ENCODE data around the gene ADRA1B.
A peak's percentile ranks its signal among the peaks of the same experiment; 100 is the strongest.

Gene ADRA1B

DNA sequence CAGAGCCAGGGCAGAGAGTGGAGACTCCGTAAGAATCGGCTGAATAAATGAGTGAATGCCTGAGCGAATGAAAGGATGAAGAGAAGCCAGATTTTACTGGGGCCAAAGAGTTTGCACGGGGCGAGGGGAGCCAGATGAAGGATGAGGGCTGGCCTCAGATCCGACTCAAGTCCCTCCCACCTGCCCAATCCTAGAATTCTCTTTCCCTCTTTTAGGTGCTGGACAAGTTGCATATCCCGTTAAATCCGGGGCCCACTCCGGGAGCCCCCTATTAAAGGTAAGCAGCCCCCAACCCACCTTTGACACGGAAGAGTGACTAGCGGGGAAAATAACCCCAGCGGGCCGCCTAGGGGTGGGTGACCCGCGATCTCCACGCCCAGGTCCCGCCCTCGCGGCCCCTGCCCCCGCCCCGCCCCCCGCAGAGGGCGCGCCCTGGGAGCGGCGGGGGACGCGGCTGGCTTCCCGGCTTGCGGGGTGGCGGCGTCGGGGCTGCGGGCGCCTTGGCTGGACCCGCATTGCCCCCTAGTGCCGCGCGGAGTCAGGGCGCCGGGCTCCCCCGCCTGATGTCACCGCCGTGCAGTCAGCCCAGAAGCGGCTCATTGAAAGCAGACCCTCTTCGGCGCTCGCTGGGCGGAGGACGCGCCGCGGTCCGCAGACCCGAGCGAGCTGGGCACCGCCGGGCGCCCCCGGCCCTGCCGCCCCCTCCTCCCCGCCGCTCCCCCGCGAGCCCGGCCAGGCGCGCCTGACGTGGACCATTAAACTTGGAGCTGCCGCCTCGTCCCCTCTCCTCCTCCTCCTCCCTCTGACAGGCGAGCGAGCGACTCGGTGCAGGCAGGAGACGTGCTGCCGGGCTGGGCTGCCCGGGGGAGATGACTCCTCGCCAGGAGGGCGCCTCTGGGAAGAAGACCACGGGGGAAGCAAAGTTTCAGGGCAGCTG is at the start of gene ADRA1B:
ADRA1B (plus strand) TSS at position 579 of the 937 bp plus-strand sequence. CDS start 424 bp downstream, outside the sequence.
- TF ChIP-seq, protein P1, sequence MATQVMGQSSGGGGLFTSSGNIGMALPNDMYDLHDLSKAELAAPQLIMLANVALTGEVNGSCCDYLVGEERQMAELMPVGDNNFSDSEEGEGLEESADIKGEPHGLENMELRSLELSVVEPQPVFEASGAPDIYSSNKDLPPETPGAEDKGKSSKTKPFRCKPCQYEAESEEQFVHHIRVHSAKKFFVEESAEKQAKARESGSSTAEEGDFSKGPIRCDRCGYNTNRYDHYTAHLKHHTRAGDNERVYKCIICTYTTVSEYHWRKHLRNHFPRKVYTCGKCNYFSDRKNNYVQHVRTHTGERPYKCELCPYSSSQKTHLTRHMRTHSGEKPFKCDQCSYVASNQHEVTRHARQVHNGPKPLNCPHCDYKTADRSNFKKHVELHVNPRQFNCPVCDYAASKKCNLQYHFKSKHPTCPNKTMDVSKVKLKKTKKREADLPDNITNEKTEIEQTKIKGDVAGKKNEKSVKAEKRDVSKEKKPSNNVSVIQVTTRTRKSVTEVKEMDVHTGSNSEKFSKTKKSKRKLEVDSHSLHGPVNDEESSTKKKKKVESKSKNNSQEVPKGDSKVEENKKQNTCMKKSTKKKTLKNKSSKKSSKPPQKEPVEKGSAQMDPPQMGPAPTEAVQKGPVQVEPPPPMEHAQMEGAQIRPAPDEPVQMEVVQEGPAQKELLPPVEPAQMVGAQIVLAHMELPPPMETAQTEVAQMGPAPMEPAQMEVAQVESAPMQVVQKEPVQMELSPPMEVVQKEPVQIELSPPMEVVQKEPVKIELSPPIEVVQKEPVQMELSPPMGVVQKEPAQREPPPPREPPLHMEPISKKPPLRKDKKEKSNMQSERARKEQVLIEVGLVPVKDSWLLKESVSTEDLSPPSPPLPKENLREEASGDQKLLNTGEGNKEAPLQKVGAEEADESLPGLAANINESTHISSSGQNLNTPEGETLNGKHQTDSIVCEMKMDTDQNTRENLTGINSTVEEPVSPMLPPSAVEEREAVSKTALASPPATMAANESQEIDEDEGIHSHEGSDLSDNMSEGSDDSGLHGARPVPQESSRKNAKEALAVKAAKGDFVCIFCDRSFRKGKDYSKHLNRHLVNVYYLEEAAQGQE (IDR thresholded peaks at IDR 0.05; ENCODE audit: low read depth) = no peak
- TF ChIP-seq FOXM1 (IDR thresholded peaks at IDR 0.05; ENCODE audit: borderline replicate concordance, low read depth) (no peak), TAF1 (IDR thresholded peaks at IDR 0.05; ENCODE audit: low read depth) (no peak), TEAD4 (IDR thresholded peaks at IDR 0.05) (no peak), CREB1 (IDR thresholded peaks at IDR 0.05; ENCODE audit: low read depth) (no peak), EP300 (IDR thresholded peaks at IDR 0.05; ENCODE audit: borderline replicate concordance) (no peak), EGR1 (IDR thresholded peaks at IDR 0.05) (no peak), NFIC (IDR thresholded peaks at IDR 0.05) (no peak), ZBTB7A (IDR thresholded peaks at IDR 0.05; ENCODE audit: low read depth) (peak; percentile 89; the same call in 1 of the 2 replicates), YY1 (IDR thresholded peaks at IDR 0.05; ENCODE audit: low read depth) (no peak), TCF12 (IDR thresholded peaks at IDR 0.05; ENCODE audit: low read depth) (no peak), RAD21 (IDR thresholded peaks at IDR 0.05; ENCODE audit: low read depth) (peak; percentile 72), CEBPB (IDR thresholded peaks at IDR 0.05) (no peak)
- TF ChIP-seq, protein P2, sequence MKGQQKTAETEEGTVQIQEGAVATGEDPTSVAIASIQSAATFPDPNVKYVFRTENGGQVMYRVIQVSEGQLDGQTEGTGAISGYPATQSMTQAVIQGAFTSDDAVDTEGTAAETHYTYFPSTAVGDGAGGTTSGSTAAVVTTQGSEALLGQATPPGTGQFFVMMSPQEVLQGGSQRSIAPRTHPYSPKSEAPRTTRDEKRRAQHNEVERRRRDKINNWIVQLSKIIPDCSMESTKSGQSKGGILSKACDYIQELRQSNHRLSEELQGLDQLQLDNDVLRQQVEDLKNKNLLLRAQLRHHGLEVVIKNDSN (IDR thresholded peaks at IDR 0.05) = no peak
- TF ChIP-seq, protein P3, sequence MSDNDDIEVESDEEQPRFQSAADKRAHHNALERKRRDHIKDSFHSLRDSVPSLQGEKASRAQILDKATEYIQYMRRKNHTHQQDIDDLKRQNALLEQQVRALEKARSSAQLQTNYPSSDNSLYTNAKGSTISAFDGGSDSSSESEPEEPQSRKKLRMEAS (IDR thresholded peaks at IDR 0.05) = 0 out of 2 replicates have a peak, but pooled peaks have one; percentile 2

DNA sequence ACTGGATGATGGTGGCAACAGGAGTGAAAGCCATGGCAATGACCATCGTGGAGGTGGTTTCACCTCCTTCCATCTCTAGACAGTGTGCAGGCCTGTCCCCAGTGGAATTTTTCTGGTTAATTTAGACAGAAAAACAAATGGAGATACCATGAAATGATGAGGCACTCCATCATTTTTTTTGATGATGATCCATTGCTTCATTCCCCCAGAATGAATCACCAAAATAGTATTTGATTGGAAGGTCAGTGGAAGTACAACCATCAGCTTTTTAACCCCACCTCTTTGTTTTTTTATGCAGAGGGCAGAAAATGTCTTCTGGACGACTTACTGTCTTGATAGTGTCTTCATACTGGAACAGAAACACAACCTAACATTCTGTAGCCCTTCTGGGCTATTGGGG is 42.6 kb upstream of the ADRA1B start:
- TF ChIP-seq, protein P2 (IDR thresholded peaks at IDR 0.05) = no peak
- TF ChIP-seq CREB1 (IDR thresholded peaks at IDR 0.05; ENCODE audit: low read depth) = no peak
- TF ChIP-seq EP300 (IDR thresholded peaks at IDR 0.05; ENCODE audit: borderline replicate concordance) = no peak
- TF ChIP-seq YY1 (IDR thresholded peaks at IDR 0.05; ENCODE audit: low read depth) = no peak
- TF ChIP-seq, protein P1 (IDR thresholded peaks at IDR 0.05; ENCODE audit: low read depth) = no peak

DNA sequence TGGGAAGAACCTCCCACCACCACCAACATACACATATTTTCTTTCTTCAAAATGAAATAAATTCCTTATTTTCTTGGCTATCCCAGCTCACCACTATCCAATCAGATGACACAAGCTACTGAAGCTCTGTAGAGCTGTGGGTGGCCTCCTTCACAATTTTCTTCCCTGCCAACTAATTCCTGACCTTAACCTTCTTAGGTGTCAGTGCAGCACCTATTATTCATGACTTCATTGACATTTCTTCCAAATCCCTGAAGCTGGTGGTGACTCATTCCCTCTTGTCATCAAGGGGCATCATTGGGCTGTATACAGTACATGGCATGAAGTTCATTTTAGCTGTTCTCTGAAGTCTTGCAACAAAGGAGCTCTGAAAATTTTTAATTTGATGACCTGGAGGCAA is 42.0 kb upstream of the ADRA1B start:
- TF ChIP-seq, protein P1 (IDR thresholded peaks at IDR 0.05; ENCODE audit: low read depth) = no peak
- no peak for TF ChIP-seq TAF1 (IDR thresholded peaks at IDR 0.05; ENCODE audit: low read depth)
- no peak for TF ChIP-seq TCF12 (IDR thresholded peaks at IDR 0.05; ENCODE audit: low read depth)

DNA sequence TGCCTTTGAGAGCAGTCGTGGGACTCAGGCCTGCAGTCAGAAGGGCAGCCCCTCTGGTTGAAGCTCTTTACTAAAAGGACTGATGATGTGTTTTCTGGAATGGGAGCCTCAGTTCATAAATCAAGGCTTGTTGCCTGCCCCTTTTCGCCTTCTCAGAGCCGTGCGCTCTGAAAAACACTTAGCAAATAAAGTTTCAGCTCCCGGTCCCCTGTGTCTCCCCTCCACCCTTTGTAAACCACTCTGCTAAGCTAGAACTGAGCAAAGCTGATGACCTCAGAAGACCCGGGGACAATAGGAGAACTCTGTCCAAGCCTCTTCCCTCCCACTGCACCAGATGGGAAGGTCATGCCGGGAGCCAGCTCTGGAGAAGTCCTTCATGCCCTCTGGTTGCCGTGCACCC is 39.3 kb upstream of the ADRA1B start:
- no peak for TF ChIP-seq NFIC (IDR thresholded peaks at IDR 0.05)
- no peak for TF ChIP-seq EGR1 (IDR thresholded peaks at IDR 0.05)
- no peak for TF ChIP-seq RAD21 (IDR thresholded peaks at IDR 0.05; ENCODE audit: low read depth)
- TF ChIP-seq, protein P2 (IDR thresholded peaks at IDR 0.05) = no peak
- no peak for TF ChIP-seq TEAD4 (IDR thresholded peaks at IDR 0.05)
- no peak for TF ChIP-seq CREB1 (IDR thresholded peaks at IDR 0.05; ENCODE audit: low read depth)
- no peak for TF ChIP-seq ZBTB7A (IDR thresholded peaks at IDR 0.05; ENCODE audit: low read depth)
- no peak for TF ChIP-seq YY1 (IDR thresholded peaks at IDR 0.05; ENCODE audit: low read depth)
- no peak for TF ChIP-seq FOXM1 (IDR thresholded peaks at IDR 0.05; ENCODE audit: borderline replicate concordance, low read depth)
- no peak for TF ChIP-seq CEBPB (IDR thresholded peaks at IDR 0.05)
